GM23248 (cell line): ENCODE data around the gene DLAT.

Experiments
- EZH2 ChIP-seq: fragments of 200-600 bp; sonication (generic); IDR thresholded peaks from 2 replicates; pipeline ENCODE4 v1.6.1; 2018; ENCODE audit warnings: antibody characterized with exemption, mild to moderate bottlenecking; ENCODE audit not compliant: insufficient read depth, poor library complexity, severe bottlenecking
- EZH2phosphoT487 ChIP-seq: fragments of 200-600 bp; sonication (generic); IDR thresholded peaks from 2 replicates; pipeline ENCODE4 v1.6.1; 2018; ENCODE audit warnings: antibody characterized with exemption, moderate library complexity, mild to moderate bottlenecking, low read depth; ENCODE audit not compliant: insufficient read depth

DNA sequence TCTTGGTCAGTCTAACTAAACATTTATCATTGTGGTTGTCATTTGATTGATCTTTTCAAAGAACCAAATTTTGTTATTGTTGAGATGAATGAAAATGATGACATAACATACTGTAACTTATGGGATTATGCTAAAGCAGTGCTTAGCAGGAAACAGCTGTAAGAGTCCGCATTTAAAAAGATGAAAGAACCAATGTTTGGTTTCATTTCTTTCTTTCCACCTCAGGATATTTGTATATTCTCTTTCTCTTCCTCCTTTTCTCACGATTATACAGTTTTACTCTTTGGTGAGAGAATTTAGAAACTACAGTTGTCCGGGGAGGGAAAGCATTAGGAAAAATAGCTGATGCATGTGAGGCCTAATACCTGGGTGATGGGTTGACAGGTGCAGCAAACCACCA, 25.5 kb downstream of the DLAT start:
- TF ChIP-seq EZH2phosphoT487 = no peak
- no peak for TF ChIP-seq EZH2
